Epithelial cell of proximal tubule (primary cell): ENCODE data around the gene CCR5. TPM values are rescaled to one million over a fixed set of nuclear protein-coding genes. Genes with fewer than 3 reads are reported as not detected.

Experiments used
- DNase-seq: peaks from one replicate; pipeline ENCODE4 v3.0.0-alpha.2; 2011; ENCODE audit warnings: low read depth
- H3K4me3 ChIP-seq: 2 replicates; pipeline ENCODE4 v1.5.1; 2011; ENCODE audit warnings: low read depth, mild to moderate bottlenecking, low read length
- total RNA-seq: library from RNA; depleted of rRNA; stranded (reverse); fragments of >200 nt; gene quantifications from 2 replicates; pipeline ENCODE4 v1.2.3, GENCODE V29; 2015
- TF ChIP-seq, protein P1 (sequence below): conservative IDR thresholded peaks from 2 replicates; pipeline ENCODE4 v1.5.1; 2012; ENCODE audit warnings: low read depth, mild to moderate bottlenecking, low read length

CCR5 gene
- total RNA-seq, 1 donor from 2014 or later = not detected

- no peak for DNase-seq
- TF ChIP-seq, protein P1, sequence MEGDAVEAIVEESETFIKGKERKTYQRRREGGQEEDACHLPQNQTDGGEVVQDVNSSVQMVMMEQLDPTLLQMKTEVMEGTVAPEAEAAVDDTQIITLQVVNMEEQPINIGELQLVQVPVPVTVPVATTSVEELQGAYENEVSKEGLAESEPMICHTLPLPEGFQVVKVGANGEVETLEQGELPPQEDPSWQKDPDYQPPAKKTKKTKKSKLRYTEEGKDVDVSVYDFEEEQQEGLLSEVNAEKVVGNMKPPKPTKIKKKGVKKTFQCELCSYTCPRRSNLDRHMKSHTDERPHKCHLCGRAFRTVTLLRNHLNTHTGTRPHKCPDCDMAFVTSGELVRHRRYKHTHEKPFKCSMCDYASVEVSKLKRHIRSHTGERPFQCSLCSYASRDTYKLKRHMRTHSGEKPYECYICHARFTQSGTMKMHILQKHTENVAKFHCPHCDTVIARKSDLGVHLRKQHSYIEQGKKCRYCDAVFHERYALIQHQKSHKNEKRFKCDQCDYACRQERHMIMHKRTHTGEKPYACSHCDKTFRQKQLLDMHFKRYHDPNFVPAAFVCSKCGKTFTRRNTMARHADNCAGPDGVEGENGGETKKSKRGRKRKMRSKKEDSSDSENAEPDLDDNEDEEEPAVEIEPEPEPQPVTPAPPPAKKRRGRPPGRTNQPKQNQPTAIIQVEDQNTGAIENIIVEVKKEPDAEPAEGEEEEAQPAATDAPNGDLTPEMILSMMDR = no peak
- no peak overlapping the region for H3K4me3 ChIP-seq
These were observed 32.8 kb upstream of the CCR5 start for GRCh38 chr3:46337911-46338310.

DNA sequence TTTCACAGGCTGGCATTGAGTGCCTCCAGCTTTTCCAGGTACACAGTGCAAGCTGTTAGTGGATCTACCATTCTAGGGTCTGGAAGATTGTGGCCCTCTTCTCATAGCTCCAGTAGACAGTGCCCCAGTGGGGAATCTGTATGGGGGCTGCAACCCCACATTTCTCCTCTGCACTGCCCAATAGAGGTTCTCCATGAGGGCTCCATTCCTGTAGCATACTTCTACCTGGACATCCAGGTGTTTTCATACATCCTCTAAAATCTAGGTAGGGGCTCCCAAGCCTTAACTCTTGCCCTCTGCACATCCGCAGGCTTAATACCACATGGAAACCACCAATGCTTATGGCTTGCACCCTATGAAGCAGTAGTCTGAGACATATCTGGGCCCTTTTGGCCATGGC lies 31.9 kb upstream of the CCR5 start:
- DNase-seq = no peak
- no peak overlapping the region for H3K4me3 ChIP-seq
- TF ChIP-seq, protein P1 = no peak

DNA sequence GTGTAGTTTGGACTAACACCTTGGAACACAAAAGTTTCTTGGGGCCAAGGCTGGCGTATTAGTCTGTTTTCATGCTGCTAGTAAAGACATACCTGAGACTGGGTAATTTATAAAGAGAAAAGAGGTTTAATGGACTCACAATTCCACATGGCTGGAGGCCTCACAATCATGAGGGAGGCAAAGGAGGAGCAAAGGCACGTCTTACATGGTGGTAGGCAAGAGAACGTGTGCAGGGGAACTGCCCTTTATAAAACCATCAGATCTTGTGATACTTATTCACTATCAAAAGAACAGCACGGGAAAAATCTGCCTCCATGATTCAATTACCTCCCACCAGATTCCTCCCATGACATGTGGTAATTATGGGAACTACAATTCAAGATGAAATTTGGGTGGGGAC lies 26.3 kb upstream of the CCR5 start:
- TF ChIP-seq, protein P1 = no peak
- no peak overlapping the region for H3K4me3 ChIP-seq
- DNase-seq = no peak

DNA sequence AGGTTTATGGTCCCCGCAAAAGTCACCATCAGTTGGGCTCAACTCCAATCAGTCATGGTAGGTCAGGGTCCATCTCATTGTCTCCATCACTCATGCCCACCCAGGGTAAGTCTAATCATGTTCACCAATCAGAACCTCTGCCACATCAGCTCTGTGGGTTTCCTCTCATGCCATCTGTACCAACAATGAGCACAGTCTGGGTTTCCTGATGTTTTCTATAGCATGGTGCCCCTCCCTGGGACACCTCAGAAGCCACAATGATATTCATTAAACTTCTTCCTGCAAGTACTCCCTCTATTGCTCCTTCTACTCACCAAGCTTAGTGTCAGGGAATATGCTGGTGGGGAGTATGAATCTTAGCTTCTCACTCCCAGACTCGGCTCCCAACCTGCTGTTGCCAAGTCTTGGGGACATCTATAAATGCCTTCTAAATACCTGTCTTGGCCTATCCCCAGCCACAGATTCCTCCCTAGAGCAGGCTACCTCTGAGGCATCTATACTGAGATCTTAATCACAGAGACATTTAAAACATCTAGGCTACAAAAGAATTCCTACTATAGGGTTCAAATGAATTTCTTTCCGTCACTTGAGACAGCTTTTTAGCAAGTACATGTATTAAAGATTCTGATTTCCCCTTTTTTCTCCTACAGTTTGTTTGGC lies 21.8 kb upstream of the CCR5 start:
- H3K4me3 ChIP-seq = no peak overlapping the region
- TF ChIP-seq, protein P1 = no peak
- no peak for DNase-seq

GRCh38 chr3:46349484-46350261 lies 21.1 kb upstream of the CCR5 start:
- no peak for DNase-seq
- no peak overlapping the region for H3K4me3 ChIP-seq
- TF ChIP-seq, protein P1 = no peak

GRCh38 chr3:46350262-46350565 lies 20.5 kb upstream of the CCR5 start:
- H3K4me3 ChIP-seq = no peak overlapping the region
- TF ChIP-seq, protein P1 = no peak
- no peak for DNase-seq

GRCh38 chr3:46351646-46352045 lies 19.1 kb upstream of the CCR5 start:
- TF ChIP-seq, protein P1 = no peak
- DNase-seq = no peak

More at GRCh38 chr3:46351646-46352045, 19.1 kb upstream of the CCR5 start:
- H3K4me3 ChIP-seq = no peak overlapping the region
